Heart left ventricle (tissue), 16 donors: ENCODE measurements around the gene FKBP2. TPM values are rescaled to one million over a fixed set of nuclear protein-coding genes. Genes with fewer than 3 reads are reported as not detected.

Experiments
- ATAC-seq, 4 donors: fragments of 200-7000 bp; cut with Tn5 transposase; one replicate each; pipeline ENCODE4 v1.9.1; 2020 to 2022; ENCODE audit warnings: moderate library complexity in 4 of 4, mild to moderate bottlenecking in 3 of 4, moderate number of reproducible peaks in 1 of 4
- DNase-seq, 5 donors: peaks; one replicate each; pipeline ENCODE4 v3.0.0-alpha.2; 2020
- H3K27ac ChIP-seq, 12 donors: fragments of 200-600 bp; sonication (generic) in 4 of 12; one replicate each; pipeline versions ENCODE4 v1.5.0 to v1.8.0; 2016 to 2022; ENCODE audit warnings: mild to moderate bottlenecking in 2 of 12
- H3K27me3 ChIP-seq, 9 donors: fragments of 200-600 bp; sonication (generic) in 2 of 9; one replicate each; pipeline versions ENCODE4 v1.5.1 to v1.8.0; 2016 to 2022; ENCODE audit warnings: mild to moderate bottlenecking in 3 of 9
- H3K36me3 ChIP-seq, 9 donors: fragments of 200-600 bp; sonication (generic) in 2 of 9; one replicate each; pipeline versions ENCODE4 v1.5.0 to v1.8.0; 2018 to 2022; ENCODE audit warnings: mild to moderate bottlenecking in 2 of 9
- H3K4me1 ChIP-seq, 12 donors: fragments of 200-600 bp; sonication (generic) in 4 of 12; one replicate each; pipeline versions ENCODE4 v1.5.0 to v1.8.0; 2016 to 2022; ENCODE audit warnings: mild to moderate bottlenecking in 3 of 12
- H3K4me3 ChIP-seq, 12 donors: fragments of 200-600 bp; sonication (generic) in 4 of 12; one replicate each; pipeline versions ENCODE4 v1.5.0 to v1.8.0; 2017 to 2022; ENCODE audit warnings: mild to moderate bottlenecking in 9 of 12, moderate library complexity in 4 of 12
- H3K9me3 ChIP-seq, 12 donors: fragments of 200-600 bp; sonication (generic) in 4 of 12; one replicate each; pipeline versions ENCODE4 v1.5.0 to v1.8.0; 2016 to 2022; ENCODE audit warnings: mild to moderate bottlenecking in 1 of 12
- POLR2A ChIP-seq, 2 donors: fragments of 450-650 bp; IDR thresholded peaks; one replicate each; pipeline ENCODE4 v1.6.1; 2017; ENCODE audit warnings: antibody characterized with exemption in 2 of 2, mild to moderate bottlenecking in 2 of 2, moderate library complexity in 2 of 2
- WGBS, 4 donors: extraction: QIAGEN DNeasy Blood & Tissue Kit in 2 of 4; methylation state at CpG; one replicate each; pipeline versions ENCODE4 v1.1.5 to v1.1.7; 2013 to 2018; 5-methylcytosine and 5-hydroxymethylcytosine counted together
- intact Hi-C, 10 donors: fragments of 100-400 bp; cut with DNase I; formaldehyde crosslinking; loops; one replicate each; pipeline versions ENCODE4 v1.11.1 to v1.14.2; 2022
- polyA plus RNA-seq, 2 donors: library from polyadenylated mRNA; stranded (reverse); fragments of 200-250 nt; gene quantifications; one replicate each; pipeline ENCODE4 v1.2.3, GENCODE V29; 2013
- total RNA-seq, 9 donors: library from RNA; depleted of rRNA in 2 of 9; stranded (reverse); fragments of >200 nt in 2 of 9; fragmentation: NEBNext Ultra II Directional in 3 of 9; extraction: Animal tissue kit (Norgen Biotek cat#: 25700) in 3 of 9; gene quantifications; one replicate each; pipeline versions ENCODE4 v1.1.0 to v1.2.4, GENCODE V29; 2016 to 2023
- TF ChIP-seq, protein P1 (sequence below), 12 donors: fragments of 200-600 bp; sonication (generic) in 4 of 12; IDR thresholded peaks; one replicate each; pipeline versions ENCODE4 v1.5.0 to v1.8.0; 2018 to 2022; ENCODE audit warnings: antibody characterized with exemption in 12 of 12, mild to moderate bottlenecking in 5 of 12
- donor health status: ischemic (EF 13 %, LVEDD 7.1; RV severe dilation, severe dysfunction).
- donor health status: healthy with polysubstance abuse.
- donor health status: DM: no; HTN: yes; CAD: no.
- donor health status: DM: no; HTN: no; CAD: no.
- donor health status: ischemic (EF 25% LVEDD 6.9; RV normal size, moderate dysfunction).
- donor health status: ischemic (EF 25% LVEDD 5.7; RV mildly dilated, moderate dysfunction).
- donor health status: healthy.
- donor health status: DM: yes; HTN: yes; CAD: no.
- donor health status: ischemic (EF 35%, LVEDD 5.7; RV mildly dilated, moderate dysfunction).
- donor health status: nonischemic (EF 11% LVEDD 7.7; RV severe dilation, severe dysfunction).
- donor health status: DM: yes; HTN: yes; CAD: no.
- donor health status: PGD.
- donor health status: ischemic (EF 29% LVEDD 5.4; RV normal size, mild dysfunction).
- donor health status: nonischemic (EF 23%, LVEDD 6.1; RV moderate dilation, normal function).

FKBP2 gene
- total and polyA plus RNA-seq, 11 donors = 35.0 to 250 (median 52.9) TPM

- H3K4me1 ChIP-seq = peaks cover 2 to 27% (median 24%) of the 10 kb centered on the region in 12 donors
- no peaks in the 10 kb centered on the region for H3K9me3 ChIP-seq
- H3K27ac ChIP-seq = no peak overlapping the region
- 92 to 96% (median 94%) methylated on average over 24 to 35 of the region's 35 CpGs for WGBS, 4 donors
- DNase-seq = no peak
- no peak overlapping the region for H3K4me3 ChIP-seq
- H3K27me3 ChIP-seq = no peaks in the 10 kb centered on the region
- intact Hi-C loops = no loop called here
- H3K36me3 ChIP-seq = peaks cover 0 to 65% (median 51%) of the 10 kb centered on the region in 9 donors
- ATAC-seq = no peak
- no peak for TF ChIP-seq POLR2A (IDR thresholded peaks at IDR 0.05)
- TF ChIP-seq, protein P1, sequence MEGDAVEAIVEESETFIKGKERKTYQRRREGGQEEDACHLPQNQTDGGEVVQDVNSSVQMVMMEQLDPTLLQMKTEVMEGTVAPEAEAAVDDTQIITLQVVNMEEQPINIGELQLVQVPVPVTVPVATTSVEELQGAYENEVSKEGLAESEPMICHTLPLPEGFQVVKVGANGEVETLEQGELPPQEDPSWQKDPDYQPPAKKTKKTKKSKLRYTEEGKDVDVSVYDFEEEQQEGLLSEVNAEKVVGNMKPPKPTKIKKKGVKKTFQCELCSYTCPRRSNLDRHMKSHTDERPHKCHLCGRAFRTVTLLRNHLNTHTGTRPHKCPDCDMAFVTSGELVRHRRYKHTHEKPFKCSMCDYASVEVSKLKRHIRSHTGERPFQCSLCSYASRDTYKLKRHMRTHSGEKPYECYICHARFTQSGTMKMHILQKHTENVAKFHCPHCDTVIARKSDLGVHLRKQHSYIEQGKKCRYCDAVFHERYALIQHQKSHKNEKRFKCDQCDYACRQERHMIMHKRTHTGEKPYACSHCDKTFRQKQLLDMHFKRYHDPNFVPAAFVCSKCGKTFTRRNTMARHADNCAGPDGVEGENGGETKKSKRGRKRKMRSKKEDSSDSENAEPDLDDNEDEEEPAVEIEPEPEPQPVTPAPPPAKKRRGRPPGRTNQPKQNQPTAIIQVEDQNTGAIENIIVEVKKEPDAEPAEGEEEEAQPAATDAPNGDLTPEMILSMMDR (IDR thresholded peaks at IDR 0.05) = no peak
These were observed 24.6 kb downstream of the FKBP2 start for GRCh38 chr11:64265176-64266160.

DNA sequence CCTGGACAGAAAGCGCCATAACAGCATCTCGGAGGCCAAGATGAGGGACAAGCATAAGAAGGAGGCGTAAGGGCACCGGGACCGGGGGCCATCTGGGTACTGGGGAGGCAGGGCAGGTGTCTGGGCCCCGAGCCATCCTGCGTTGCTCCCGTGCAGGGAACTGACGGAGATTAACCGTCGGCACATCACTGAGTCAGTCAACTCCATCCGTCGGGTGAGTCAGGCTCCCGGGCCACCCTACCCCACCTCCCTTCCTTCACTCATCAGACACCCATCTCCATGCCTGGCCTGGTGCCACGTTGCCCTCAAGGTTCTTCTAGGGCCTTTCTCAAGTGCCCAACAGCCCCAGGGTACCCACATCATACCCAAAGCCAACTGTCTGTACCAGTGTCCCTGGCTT, 25.4 kb downstream of the FKBP2 start:
- no peak overlapping the region for H3K4me3 ChIP-seq
- peak overlapping the region in 2 of 12 donors; percentile 86 to 97 for H3K27ac ChIP-seq
- 89 to 94% (median 91%) methylated on average over 15 of the region's 15 CpGs for WGBS, 4 donors
- peaks cover 2 to 27% (median 24%) of the 10 kb centered on the region in 12 donors for H3K4me1 ChIP-seq
- DNase-seq (no peak), ATAC-seq (no peak)
- H3K27me3 ChIP-seq = no peaks in the 10 kb centered on the region
- intact Hi-C loops = no loop called here
- no peaks in the 10 kb centered on the region for H3K9me3 ChIP-seq
- H3K36me3 ChIP-seq = peaks cover 0 to 57% (median 47%) of the 10 kb centered on the region in 9 donors
- TF ChIP-seq, protein P1 (IDR thresholded peaks at IDR 0.05) = no peak
- TF ChIP-seq POLR2A (IDR thresholded peaks at IDR 0.05) = no peak

DNA sequence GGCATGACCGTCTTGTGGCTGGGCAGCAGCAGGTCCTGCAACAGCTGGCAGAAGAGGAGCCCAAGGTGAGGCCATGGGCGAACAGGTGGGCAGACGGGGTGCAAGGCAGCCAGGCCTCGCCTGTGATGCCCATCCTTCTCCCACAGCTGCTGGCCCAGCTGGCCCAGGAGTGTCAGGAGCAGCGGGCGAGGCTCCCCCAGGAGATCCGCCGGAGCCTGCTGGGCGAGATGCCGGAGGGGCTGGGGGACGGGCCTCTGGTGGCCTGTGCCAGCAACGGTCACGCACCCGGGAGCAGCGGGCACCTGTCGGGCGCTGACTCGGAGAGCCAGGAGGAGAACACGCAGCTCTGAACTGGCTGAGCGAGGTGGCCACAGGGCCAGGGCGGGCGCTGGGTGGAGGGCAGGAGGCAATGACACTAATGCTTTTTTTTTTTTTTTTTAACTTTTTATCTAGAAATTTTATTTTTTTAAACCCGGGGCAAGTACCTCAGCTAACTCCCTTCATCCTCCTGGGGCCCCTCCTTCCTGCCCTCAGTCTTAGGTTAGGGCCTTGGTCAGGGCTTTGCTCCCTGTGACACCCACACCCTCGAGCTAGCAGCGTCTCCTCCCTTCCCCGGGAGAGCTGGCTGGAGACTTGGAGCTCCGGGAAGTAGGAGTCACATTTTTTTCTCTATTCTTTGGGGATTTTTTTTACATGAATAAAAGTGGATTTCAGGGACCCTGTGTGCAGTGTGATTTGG, 26.5 kb downstream of the FKBP2 start:
- ATAC-seq (no peak), DNase-seq (peak in 1 of 5 donors; percentile 54)
- Histone ChIP-seq H3K27ac (peak overlapping the region; percentile 86 to 100 (median 97)), H3K4me3 (peak overlapping the region in 4 of 12 donors; percentile 77 to 95 (median 82)), H3K27me3 (no peaks in the 10 kb centered on the region), H3K36me3 (peaks cover 0 to 46% (median 37%) of the 10 kb centered on the region in 9 donors), H3K4me1 (peaks cover 2 to 37% (median 31%) of the 10 kb centered on the region in 12 donors), H3K9me3 (no peaks in the 10 kb centered on the region)
- 59 to 83% (median 72%) methylated on average over 24 to 27 of the region's 27 CpGs for WGBS, 4 donors
- no peak for TF ChIP-seq POLR2A (IDR thresholded peaks at IDR 0.05)
- TF ChIP-seq, protein P1 (IDR thresholded peaks at IDR 0.05) = no peak
- intact Hi-C loops = no loop called here
